OCI-LY1 (cell line): ENCODE measurements around the gene KIF4A.

Experiments used
- CTCF ChIP-seq: fragments of 200-600 bp; sonication (generic), shearing (Covaris generic); IDR thresholded peaks from 2 replicates; pipeline ENCODE4 v1.5.1; 2017; ENCODE audit warnings: mild to moderate bottlenecking, antibody characterized with exemption, low read length, moderate library complexity, mixed read lengths
- EZH2 ChIP-seq: fragments of 200-600 bp; sonication (generic), shearing (Covaris generic); IDR thresholded peaks from 2 replicates; pipeline ENCODE4 v1.8.0; 2017; ENCODE audit warnings: borderline replicate concordance, mixed run types, mild to moderate bottlenecking, antibody characterized with exemption, low read length, moderate library complexity, mixed read lengths

DNA sequence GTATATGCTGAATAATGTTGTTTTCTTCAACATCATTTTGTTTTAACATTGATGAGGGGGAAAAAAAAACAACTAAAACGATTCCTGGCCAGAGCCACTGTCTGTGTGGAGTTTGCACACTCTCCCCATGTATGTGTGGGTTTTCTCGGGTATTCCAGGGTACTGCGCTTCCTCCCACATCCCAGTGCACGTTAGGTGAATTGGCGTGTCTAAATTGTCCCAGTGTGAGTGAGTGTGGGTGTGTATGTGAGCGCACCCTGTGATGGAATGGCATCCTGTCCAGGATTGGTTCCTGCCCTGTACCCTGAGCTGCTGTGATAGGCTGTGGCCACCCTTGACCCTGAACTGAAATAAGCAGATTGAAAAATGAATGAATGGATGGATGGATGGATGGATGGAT lies 152.3 kb downstream of the KIF4A start:
- no peak for TF ChIP-seq EZH2
- TF ChIP-seq CTCF = no peak
